GM20431 (cell line): ENCODE data around the gene CNTNAP5.

ENCODE experiments used
- in situ Hi-C: fragments of 300-500 bp; cut with MseI, MboI; formaldehyde crosslinking; loops from one replicate; pipeline ENCODE4 v1.15.0; 2020; ENCODE audit warnings: low sequenced_read_pairs; ENCODE audit not compliant: unreplicated experiment

Gene CNTNAP5

DNA sequence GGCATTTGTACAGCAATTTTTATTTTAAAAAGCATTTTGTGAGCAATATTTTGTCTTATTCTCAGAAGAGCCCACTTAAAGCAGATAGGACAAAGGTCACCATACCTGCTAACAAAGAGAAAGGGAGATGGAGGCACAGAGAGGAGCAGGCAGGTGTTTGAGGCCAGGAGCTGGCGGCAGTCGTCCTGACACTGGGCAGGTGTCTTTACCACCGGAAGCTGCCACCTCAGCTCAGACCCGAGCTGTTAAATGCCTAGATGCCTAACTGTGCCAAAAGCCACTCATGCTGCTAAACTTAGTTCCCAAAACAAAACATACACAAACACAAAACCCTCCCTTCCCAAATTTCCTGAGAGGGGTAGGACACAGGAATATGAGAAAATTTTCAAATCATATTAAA, 120.9 kb downstream of the CNTNAP5 start:
- in situ Hi-C loops = no loop called here

DNA sequence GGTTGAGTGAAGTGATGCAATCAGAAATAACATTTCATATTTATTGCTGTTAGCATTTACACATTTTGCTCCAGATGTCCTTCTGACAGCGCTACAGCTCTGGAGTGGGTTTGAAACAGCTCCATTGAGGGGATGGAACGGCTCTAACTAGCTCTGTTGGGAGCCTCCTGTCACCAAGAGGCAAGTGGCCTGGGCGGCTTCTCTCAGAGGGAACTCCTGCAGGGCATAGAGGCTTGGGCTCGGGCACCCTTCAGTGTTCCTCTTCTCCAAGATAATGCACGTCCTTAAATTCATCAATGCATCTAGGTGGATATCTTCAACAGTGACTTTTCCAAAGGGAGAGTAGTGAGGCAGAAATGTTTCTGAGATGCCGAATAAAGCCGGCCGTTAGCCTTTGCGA, 122.5 kb downstream of the CNTNAP5 start:
- in situ Hi-C loops = no loop called here

DNA sequence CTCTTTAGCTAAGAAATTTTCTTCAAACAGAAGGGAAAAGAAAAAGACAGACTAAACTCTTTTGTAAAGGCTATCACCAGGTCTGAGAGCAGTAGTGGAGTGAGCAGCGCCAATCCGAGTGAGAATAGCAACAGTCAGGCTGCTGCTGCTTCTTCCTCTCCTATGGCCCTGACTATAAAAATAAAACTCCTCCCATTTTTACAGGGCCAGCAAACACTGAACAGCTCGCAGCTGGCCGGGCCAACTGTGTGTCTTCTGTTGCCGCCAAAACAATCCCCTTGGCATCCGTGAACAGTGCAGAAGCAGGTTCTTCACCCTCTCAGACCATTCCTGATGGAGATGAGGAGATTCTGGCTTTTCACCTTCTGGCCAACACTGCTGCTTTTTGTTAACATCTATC, 124.5 kb downstream of the CNTNAP5 start:
- in situ Hi-C loops = no loop called here

DNA sequence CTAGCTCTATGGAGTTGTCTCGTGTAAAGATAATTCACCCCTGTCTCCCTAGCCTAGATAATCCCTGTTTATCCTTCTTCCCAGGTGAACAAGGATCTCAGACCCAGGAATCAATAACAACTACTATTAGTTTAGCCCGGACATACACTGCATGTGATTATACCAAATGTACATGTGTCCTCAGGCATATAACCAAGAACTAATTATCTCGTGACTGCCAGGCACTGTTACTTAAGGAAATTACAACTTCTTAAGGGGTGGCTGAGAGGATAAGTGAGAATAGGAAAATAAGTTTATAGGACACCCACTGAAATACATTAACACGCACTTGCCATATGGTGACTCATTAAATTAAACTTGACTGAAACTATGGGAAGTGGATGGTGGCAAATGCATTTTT, 126.6 kb downstream of the CNTNAP5 start:
- in situ Hi-C loops = no loop called here

DNA sequence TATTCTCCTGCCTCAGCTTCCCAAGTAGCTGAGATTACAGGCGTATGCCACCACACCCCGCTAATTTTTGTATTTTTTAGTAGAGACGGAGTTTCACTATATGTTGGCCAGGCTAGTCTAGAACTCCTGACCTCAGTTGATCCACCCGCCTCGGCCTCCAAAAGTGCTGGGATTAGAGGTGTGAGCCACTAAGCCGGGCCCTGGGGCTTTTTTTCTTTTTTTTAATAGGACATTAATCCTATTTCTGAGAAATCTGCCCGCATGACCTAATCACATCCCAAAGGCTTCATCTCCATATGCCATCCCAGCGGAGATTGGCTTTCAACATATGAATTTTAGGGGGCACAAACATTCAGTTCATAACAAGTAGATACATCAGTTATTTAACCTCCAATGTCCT, 128.6 kb downstream of the CNTNAP5 start:
- in situ Hi-C loops = no loop called here

DNA sequence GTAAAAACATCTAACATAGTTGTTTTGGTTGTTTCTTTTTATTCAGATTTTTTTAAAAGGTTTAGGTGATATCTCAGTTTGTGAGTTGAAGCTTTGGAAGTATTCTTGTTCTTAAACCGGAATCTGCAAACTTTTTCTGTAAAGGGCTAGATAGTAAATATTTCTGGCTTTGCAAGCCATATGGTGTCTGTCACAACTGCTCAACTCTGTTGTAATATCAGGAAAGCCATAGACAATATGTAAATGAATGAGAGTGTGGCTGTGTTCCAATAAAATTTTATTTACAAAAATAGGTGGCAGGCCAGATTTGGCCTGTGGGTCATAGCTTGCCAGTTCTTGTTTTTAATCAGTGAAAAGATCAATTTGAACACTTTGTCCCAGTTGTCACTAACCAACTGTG, 134.1 kb downstream of the CNTNAP5 start:
- in situ Hi-C loops = no loop called here

DNA sequence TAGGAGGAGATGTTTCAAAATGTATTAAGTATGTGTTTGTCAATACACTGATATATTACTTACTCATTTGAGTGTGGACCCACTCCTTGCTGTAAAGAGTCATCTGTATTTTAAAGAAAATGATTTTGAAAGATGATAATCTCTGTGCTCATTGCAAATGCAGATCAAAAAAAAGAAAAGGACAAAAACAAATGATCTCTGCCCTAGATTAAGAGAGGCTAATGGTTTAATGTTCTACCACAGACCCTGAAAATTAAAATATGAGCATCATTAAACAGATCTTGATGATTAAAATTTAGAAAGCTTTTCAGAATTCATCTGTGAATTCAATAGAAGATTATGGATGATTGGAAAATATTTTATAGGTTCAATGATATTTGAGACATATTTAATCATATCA, 136.5 kb downstream of the CNTNAP5 start:
- in situ Hi-C loops = no loop called here

DNA sequence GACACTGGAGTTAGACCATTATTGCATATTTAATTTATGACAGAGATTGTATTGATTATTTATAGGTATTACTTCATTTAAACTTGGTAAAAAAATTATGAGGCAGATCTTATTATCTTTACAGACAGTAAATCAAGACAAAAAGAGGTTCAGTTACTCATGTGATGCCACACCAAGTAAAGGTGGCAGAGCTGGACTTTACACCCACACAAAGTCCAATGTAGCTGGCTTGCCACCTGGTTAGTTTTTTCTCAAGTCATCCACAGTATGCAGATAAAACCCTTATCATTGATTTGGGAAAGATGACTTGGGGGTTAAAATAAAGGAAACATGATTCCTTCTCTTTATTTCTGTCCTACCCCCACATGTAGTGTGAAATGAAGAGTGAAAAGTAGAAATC, 137.2 kb downstream of the CNTNAP5 start:
- in situ Hi-C loops = no loop called here

DNA sequence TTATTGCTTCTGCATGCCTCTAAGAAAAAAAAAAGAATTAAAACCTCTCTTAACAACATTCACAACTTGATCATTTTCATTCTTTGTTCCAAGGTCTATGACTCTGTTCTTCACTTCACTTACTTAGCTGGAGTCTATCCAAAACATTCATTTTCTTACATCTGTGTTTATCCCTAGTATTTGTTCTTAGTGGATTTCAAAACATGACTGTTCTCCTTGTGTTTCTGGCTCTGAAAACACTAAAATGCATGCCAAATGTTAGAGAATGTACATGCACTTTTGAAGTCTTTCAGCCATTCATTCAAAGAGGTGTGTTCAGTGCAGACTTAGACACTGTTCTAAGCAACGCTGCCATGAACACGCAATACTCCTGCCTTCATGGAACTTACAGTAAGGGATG, 138.8 kb downstream of the CNTNAP5 start:
- in situ Hi-C loops = no loop called here

DNA sequence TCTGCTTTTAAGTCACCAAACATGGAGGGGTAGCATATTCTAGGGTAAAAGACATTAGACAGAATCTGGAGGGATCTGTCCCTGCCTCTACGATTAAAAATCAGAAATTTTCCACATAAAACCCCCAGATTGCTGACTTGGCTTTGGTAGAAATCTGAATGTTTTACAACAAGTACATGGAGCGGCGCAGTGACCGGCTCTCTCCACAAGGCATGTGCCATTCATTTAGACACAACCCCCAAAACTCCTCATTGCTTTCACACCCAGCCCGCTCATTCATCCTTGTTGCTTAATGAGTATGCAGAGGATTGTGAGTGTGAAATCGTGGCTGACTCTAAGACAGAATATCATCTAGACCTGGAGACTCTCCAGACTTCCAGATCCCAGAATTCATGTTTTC, 140.6 kb downstream of the CNTNAP5 start:
- in situ Hi-C loops = no loop called here

DNA sequence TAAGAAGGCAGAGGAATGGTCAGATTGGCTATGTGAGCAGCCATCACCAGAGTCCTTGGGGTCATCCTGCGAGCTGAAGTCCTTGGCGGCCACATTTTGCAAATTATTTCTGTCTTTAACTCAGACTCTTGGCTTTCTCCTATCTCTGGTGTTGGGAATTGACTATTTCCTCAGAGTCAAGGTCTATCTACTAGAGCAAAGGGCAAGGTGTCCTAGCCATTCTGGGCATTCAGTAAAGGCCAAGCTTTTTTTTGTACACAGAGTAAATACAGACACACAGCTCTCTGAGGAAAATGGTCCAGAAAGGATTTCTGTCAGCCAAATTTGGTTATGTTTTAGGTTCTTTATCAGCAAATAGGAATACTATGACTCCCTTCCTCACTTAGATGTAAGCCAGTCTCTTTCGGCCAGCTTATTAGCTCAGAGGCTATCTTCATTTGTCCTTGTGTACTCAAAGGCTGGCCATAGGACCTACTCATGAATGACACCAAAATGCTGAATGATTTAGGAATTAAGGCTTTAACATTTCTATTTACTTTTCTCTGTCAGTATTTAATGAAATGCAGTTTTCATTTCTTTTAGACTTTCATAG, 146.5 kb downstream of the CNTNAP5 start:
- in situ Hi-C loops = no loop called here

DNA sequence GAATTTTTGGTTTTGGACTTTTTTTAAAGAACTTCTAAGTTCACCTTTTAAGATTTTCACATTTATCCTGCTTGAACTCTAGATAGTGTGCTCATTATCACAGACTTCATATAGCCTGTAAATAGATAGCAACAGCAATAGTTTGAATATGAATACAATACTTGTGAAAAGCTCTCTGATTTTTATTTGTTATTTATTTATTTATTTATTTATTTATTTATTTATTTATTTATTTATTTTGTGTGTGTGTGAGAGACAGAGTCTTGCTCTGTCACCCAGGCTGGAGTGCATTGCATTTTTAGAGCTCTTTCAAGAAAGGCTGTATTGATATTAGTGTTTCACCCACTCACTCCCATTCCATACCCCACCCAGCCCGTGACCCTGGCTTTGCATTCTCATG, 153.6 kb downstream of the CNTNAP5 start:
- in situ Hi-C loops = no loop called here

DNA sequence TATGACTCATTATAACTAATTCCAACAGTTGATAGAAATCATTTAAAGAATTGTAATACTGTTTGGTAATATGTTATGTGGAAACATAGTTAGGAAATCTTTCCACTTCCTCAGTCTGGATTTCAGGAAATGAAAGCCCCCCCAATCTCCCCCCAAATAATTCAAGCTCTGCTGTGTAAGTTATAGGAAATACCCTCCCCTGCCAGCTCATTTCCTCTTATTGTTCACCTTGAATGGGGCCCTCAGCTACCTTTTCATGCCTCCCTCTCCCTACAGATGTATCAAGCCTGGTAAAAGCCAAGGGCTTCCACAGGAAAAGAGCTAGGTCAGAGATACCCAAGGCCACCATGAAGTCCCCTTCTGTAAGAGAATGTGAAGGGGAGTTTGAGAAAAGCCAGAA, 155.5 kb downstream of the CNTNAP5 start:
- in situ Hi-C loops = no loop called here

DNA sequence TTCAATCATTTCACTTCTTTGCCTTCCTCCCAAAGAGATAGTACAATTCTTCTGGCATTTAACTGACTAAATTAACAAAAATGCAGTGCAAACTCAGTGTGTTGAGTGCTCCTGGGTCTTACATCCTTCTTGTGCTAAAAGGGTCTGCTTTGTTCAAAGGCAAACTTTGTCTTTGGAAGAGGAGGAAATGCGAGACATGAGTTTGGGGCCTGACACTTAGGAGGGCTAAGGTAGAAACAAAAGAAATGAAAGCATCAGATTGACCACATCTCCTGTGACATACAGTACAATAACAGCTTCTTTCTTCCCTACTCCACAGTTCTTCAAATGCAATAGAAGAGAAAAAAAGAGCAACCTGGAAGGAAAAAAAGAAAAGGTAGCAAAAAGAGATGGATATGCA, 161.7 kb downstream of the CNTNAP5 start:
- in situ Hi-C loops = no loop called here

DNA sequence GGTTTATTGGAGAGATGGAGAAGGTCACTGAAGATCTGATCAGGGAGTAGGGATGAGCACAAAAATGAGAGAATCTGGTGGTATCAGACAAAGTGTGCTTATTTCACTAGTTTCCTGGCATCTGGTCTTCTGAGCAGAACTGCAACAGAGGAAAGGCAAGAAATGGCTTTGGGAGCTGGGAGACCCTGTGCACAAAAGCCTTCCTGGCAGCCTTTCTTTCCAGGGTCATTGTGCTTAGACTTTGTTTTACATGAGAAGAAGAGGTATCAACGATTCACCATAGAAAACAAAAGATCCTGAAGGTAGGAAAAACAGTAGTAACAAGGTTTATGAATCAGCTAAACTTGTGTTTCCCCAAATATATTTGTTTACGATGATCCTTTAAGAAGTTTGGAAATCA, 162.9 kb downstream of the CNTNAP5 start:
- in situ Hi-C loops = no loop called here

DNA sequence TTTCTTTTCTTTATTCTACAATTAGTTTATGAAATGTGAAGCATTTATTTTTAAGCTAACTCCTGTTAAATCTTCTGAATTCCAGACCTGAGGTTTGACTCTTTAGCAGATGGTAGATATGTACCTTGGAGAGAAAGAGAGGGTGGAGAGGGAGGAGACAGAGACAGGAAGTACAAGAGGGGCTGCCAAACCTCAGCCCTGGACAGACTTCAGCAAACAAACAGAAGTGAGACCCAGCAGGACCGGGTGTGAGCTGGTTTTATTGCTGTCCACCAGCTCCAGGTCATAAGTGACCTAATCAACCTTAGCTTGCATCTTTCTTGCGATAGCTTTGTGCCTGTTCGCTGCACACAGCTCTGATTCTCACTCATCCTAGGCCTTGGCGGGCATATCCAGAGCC, 168.6 kb downstream of the CNTNAP5 start:
- in situ Hi-C loops = no loop called here

DNA sequence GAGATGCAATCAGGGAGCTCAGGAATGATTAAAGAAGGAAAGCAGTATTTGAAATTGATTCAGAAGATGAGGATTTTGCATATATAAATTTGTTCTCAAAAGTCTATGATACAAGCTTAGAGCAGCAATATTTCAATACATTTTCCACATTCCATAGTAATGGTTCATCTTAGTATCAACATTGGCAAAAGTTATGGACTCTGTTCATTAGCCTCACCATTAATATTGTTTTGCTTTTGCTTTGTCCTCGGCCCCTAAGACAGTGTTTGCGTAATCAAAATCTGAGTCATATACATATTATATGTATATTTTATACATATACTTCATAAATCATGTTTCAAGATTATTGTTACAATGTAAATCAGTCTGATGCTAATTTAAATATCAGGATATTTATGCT, 176.6 kb downstream of the CNTNAP5 start:
- in situ Hi-C loops = no loop called here

DNA sequence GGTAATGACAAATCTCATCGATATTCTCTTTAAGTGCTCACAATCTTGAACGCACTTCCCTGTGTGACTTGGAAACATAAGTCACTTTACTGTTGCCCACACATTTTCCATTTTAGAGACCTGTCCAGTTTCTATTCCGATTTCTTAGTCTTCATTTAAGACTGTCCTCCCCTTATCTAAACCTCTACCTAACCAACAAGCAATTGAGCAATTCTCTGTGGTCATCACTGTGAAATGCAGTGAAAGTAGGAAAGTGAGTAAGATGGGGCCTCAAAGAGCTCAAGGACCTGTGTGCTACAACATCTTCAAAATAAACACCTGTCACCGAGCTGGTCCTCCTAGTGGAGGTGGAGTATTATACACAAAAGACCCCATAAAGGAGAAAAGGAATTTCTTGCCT, 184.4 kb downstream of the CNTNAP5 start:
- in situ Hi-C loops = no loop called here

DNA sequence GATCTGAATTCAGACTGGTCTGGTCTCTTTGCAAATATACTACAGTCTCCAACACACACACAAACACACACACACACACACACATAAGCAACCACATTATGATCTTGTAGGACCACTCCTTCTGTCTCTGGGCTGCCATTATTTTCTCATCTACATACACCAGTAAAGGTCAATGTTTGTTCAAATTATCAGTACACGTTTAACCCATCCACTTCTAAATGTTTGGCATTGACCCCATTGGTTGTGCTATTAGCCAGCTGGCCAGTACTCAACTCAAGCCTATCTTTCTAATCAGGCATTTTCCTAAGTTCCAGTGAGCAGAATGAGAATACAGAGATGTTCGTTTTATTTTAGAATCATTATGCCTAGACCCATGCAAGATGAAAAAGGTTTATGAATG, 186.4 kb downstream of the CNTNAP5 start:
- in situ Hi-C loops = no loop called here

DNA sequence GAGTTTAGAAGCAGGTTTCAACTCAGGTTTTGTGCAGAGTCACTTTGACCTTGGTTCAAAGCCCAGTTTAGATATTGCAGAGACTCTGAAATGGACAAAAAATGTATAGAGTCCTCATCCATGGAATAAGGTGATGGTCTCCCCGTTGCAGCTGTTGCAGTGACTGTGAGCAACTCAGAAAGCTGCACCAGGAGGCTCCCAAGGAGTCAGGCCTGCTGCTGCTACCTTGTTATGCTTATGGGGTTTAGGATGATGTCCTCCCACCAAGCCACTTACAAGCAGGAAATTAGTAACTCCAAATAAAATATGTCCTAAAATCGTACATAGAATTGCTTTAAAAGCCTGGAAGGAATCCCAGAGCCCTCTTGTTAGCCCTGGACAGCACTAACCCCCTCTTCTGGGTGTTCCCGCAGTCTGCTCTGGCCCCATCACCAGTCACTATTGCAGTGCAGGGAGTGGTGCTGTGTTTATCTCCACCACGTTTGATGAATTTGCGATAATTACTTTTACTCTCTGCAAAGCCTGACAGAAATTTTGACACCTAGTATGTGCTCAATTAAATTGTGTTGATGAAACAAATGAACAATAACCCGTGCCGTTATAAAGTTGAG, 189.0 kb downstream of the CNTNAP5 start:
- in situ Hi-C loops = no loop called here

DNA sequence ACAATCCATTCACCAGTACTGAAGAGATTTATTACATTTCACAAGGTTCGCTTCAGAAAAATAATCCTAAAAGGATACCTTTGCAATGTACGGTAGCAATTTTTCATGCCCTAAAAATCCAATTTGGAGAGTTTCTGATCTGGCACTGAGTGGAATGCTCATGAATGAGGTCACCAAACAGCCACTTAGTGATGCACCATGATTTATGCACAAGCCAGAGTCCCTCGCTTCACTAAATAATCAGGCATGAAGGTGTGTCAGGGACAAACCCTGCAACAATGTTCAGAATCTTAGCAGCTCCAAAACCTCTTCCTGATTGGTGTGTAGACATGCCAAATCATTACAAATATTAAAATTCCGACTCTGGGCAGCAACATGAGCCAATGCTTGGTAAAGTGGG, 221.1 kb downstream of the CNTNAP5 start:
- in situ Hi-C loops = no loop called here

DNA sequence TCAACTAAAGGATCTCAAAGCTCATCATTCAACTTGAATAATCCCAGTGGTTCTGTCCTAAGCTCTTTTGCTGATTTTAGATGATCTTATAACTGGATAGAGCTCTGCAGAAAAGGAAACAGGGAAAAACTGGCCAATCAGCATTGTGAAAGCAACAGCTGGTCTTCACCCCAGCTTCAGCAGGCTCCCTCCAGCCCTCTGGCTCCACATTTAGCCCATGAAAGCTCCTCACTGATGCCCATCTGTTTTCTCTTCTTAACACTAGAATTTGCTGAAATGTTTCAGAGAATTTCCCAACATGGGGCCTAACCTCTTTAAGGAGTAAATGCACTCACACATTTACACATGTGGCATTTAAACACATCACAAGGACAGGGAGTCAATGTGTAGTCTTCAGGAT, 223.3 kb downstream of the CNTNAP5 start:
- in situ Hi-C loops = no loop called here
